ENCODE data around the gene HADHA.

- TF ChIP-seq POLR2A (IDR thresholded peaks at IDR 0.05; ENCODE audit: low read depth, low read length) (no peak), TAF1 (IDR thresholded peaks at IDR 0.05; ENCODE audit: low read depth, low read length) (no peak), POLR2AphosphoS5 (IDR thresholded peaks at IDR 0.05; ENCODE audit: low read depth, low read length) (no peak)
Measured at GRCh38 chr2:26215833-26216232, 28.6 kb downstream of the HADHA start.

Data from GM12891 (cell line).